ENCODE results near the gene TSHR. TPM values are rescaled to one million over a fixed set of nuclear protein-coding genes. Genes with fewer than 3 reads are reported as not detected.
"Not testable (repeated sequence)": the region's sequence is repeated elsewhere in the genome, so short reads cannot be mapped to it uniquely, and the experiment has no call there.

TSHR gene
- total and polyA plus RNA-seq, 2 donors (not counting 3 experiments of a cell fraction or from before 2014, with no cell fraction given): not detected

- no peaks in the 10 kb centered on the region for H4K20me1 ChIP-seq (replicated peaks; ENCODE audit: control insufficient read depth, extremely low read depth, insufficient read depth, low read length)
- no peaks in the 10 kb centered on the region for H3K4me1 ChIP-seq (ENCODE audit: control insufficient read depth, extremely low read depth, insufficient read depth, low read length)
- intact Hi-C loops (cut with micrococcal nuclease) (no loop called here), dilution Hi-C loops (cut with MboI; ENCODE audit: extremely low pct_ligation_motif_present, low sequenced_read_pairs) (no loop called here)
- no peak overlapping the region for H3K9ac ChIP-seq (replicated peaks; ENCODE audit: extremely low read depth, insufficient read depth, low read length)
- H3K9me3 ChIP-seq (replicated peaks; ENCODE audit: control insufficient read depth, insufficient read depth, low read length): no peaks in the 10 kb centered on the region
- H3K4me3 ChIP-seq (replicated peaks in 1 of 3; ENCODE audit: insufficient read depth in 1 of 3, low read depth in 1 of 3, low read length in 3 of 3): no peak overlapping the region
- no peaks in the 10 kb centered on the region for H3K9me1 ChIP-seq (replicated peaks; ENCODE audit: control insufficient read depth, extremely low read depth, insufficient read depth, low read length)
- H3K4me2 ChIP-seq (ENCODE audit: insufficient read depth, low read length): no peak overlapping the region
- no peaks in the 10 kb centered on the region for H3K79me2 ChIP-seq (ENCODE audit: control insufficient read depth, insufficient read depth, low read length)
- no peak for FAIRE-seq
- no peak for TF ChIP-seq EZH2 (IDR thresholded peaks at IDR 0.05; ENCODE audit: borderline replicate concordance, low read depth, low read length, severe bottlenecking)
- no peak for TF ChIP-seq MYC (IDR thresholded peaks at IDR 0.05; ENCODE audit: low read depth, low read length)
- TF ChIP-seq MAX (IDR thresholded peaks at IDR 0.05; ENCODE audit: insufficient read depth, insufficient read length): no peak
- TF ChIP-seq CTCF (IDR thresholded peaks at IDR 0.05; ENCODE audit: extremely low read depth in 1 of 2, insufficient read depth in 1 of 2, low read depth in 1 of 2, low read length in 2 of 2): no peak
- no peak for TF ChIP-seq GATA2 (IDR thresholded peaks at IDR 0.05; ENCODE audit: insufficient read depth, insufficient read length, low read depth, low read length)
- H3K36me3 ChIP-seq (ENCODE audit: control insufficient read depth in 2 of 2, extremely low read depth in 1 of 2, insufficient read depth in 2 of 2, low read length in 2 of 2): no peaks in the 10 kb centered on the region
- BruUV-seq (replicated peaks): no TSS peak
- no peak overlapping the region for H2AFZ ChIP-seq (ENCODE audit: low read depth, low read length)
- no peak overlapping the region for H3K27ac ChIP-seq (ENCODE audit: insufficient read depth, low read depth, low read length)
- ChIA-PET CTCF (no interaction called here), POLR2A (no interaction called here)
- no peak for DNase-seq (ENCODE audit: low read depth, low spot score)
- no peaks in the 10 kb centered on the region for H3K27me3 ChIP-seq (ENCODE audit: control insufficient read depth in 2 of 2, insufficient read depth in 2 of 2, low read length in 2 of 2)
Measured at GRCh38 chr14:81051547-81051946, 96.1 kb downstream of the TSHR start.

GRCh38 chr14:81054057-81054456 is 98.6 kb downstream of the TSHR start:
- DNase-seq (ENCODE audit: low read depth, low spot score); intact Hi-C loops (cut with micrococcal nuclease); POLR2A ChIA-PET; H3K36me3 ChIP-seq (ENCODE audit: control insufficient read depth in 2 of 2, extremely low read depth in 1 of 2, insufficient read depth in 2 of 2, low read length in 2 of 2); BruUV-seq (replicated peaks); H2AFZ ChIP-seq (ENCODE audit: low read depth, low read length); H3K4me1 ChIP-seq (ENCODE audit: control insufficient read depth, extremely low read depth, insufficient read depth, low read length); H3K4me2 ChIP-seq (ENCODE audit: insufficient read depth, low read length); H3K27me3 ChIP-seq (ENCODE audit: control insufficient read depth in 2 of 2, insufficient read depth in 2 of 2, low read length in 2 of 2); H3K79me2 ChIP-seq (ENCODE audit: control insufficient read depth, insufficient read depth, low read length); H4K20me1 ChIP-seq (replicated peaks; ENCODE audit: control insufficient read depth, extremely low read depth, insufficient read depth, low read length); CTCF ChIA-PET; FAIRE-seq; dilution Hi-C loops (cut with MboI; ENCODE audit: extremely low pct_ligation_motif_present, low sequenced_read_pairs); H3K9ac ChIP-seq (replicated peaks; ENCODE audit: extremely low read depth, insufficient read depth, low read length); H3K27ac ChIP-seq (ENCODE audit: insufficient read depth, low read depth, low read length); H3K9me3 ChIP-seq (replicated peaks; ENCODE audit: control insufficient read depth, insufficient read depth, low read length); H3K9me1 ChIP-seq (replicated peaks; ENCODE audit: control insufficient read depth, extremely low read depth, insufficient read depth, low read length); H3K4me3 ChIP-seq (replicated peaks in 1 of 3; ENCODE audit: insufficient read depth in 1 of 3, low read depth in 1 of 3, low read length in 3 of 3): not testable (repeated sequence)
